GM19240 (cell line): ENCODE measurements around the gene DNAAF8.

Experiments
- DNase-seq: peaks from one replicate; pipeline ENCODE4 v3.0.0; 2011; ENCODE audit warnings: low spot score; ENCODE audit not compliant: insufficient read length

Gene DNAAF8

DNA sequence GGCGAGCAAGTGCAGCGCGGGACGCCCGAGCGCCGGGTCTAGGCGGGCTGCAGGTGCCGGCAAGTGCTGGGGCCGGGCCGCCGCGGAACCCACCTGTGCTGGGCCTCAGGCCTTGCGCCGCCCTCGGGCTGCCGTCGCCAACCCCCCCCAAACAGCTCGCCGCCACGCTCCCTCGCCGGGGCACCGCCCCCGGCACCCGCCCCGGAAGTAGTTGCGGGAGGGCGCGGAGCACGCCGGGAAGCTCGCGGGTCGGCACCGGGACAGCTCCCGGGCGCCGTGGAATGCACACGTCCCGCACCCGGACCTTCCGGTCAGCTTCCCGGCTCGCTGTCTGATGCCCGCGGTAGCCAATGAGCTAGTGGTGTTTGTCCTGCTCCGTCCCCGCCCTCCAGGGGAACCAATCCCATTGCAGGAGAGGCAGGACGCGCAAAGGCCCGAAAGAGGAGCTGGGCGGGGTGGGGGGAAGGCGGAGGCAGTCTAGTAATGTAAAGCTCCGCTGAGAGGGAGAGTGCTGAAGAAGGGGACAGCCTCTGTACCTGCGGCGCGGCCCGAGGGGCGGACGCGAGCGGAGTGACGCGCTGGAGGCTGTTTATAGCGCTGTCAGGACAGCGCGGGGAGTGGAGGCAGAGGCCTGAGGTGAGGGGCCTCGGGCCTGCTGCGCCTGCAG, at the start of gene DNAAF8, which contains the start of gene ANKS3:
DNAAF8 (plus strand) TSS at position 475 of the 667 bp plus-strand sequence. CDS start 1,978 bp downstream, outside the sequence.
ANKS3 (minus strand) TSS at position 209 of the 667 bp plus-strand sequence. CDS start 4,122 bp downstream, outside the sequence.
- peak; percentile 85 for DNase-seq

DNA sequence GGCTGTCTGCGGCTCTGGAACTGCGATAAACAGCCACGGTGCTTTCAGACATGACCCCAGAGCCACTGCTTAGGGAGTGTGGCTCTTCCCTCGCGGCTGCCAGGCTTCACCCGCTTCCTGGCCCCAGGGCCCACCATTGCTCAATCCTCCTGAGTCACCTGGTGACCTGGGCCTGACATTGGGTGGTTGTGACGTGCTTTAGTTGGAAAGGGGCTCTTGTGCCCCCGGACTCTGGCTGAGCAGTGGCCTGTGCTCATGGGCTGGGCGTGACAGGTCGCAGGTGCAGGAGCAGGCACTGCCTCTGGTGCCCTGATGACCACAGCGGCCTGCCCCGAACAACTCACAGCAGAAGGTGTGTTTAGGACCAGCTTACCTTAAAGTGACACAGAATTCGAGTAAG, 49.6 kb upstream of the DNAAF8 start:
- no peak for DNase-seq

DNA sequence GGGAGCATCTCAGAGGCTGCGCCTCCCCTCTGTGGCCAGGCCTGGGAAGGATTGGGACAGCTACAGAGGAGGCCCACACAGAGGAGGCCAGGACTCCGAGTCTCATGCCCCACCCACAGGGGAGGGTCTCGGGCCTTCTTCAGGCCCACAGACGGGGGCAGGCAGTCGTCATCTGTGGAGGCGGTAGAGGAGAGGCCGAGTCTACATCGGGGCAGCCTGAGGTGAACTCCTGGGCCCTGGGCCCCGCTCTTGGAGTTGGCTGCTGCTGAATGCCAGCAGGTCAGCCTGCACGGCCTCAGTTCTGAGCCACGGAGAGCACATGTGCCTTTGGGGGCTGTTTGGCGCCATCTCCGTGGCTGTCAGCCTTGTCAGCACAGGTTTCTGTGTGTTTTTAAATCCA, 49.0 kb upstream of the DNAAF8 start:
- DNase-seq: no peak

DNA sequence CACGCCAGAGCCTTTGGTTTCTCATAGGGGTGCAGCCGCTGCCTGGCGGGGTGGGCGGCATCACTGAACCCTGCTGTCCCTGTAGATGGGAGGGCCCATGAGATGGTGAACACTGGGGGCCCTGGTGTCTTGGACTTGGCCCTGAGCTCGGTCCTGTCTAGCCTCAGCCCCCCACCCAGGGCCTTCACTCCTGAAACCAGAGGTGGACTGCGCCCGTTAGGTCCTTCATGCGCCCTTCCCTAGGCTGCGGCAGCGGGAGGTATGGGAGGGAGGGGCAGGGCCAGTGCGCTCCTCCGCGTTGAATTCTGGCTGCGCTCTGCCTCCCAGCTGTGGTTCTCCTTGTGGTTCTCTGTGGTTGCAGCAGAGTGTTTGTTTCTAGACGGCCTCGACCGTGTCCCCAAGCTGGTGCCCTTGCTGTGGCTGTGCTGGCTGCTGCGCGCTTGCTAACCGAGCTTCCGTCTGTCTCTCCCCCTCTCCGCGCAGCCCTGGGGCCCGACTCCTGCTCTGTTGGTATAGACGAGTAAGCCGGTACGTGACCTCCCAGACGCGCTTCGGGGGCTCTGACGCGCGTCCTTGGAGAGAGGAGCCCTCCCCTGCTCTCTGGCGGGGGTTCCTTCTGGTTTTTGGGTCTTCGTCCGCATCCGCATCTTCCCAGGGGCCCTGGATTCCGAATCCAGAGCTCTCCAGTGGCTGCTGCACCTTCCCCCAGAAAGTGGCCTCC, 48.4 kb upstream of the DNAAF8 start:
- no peak for DNase-seq

- no peak for DNase-seq
These were observed 47.7 kb upstream of the DNAAF8 start for GRCh38 chr16:4686497-4687210.

GRCh38 chr16:4687416-4687815, 46.9 kb upstream of the DNAAF8 start:
- no peak for DNase-seq

GRCh38 chr16:4687946-4688673, 46.2 kb upstream of the DNAAF8 start:
- DNase-seq: no peak

DNA sequence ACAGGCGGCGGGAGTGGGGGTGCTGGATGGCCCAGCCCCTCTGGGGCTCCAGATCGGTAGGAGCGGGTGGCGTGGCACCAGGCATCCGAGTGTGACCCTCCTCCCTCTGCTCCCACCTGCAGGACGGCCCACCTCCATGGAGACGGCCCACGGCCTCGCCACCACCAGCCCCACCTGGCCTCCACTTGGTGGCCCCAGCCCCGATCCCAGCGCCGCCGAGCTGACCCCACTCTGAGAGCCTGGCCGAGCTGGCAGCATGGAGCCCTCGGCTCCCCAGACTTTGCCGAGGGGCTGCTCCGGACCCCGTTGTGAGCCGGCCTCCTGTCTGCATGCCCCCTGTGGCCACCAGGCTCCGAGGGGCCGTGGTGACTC, 45.7 kb upstream of the DNAAF8 start:
- DNase-seq: no peak

GRCh38 chr16:4689091-4689671, 45.2 kb upstream of the DNAAF8 start:
- no peak for DNase-seq

DNA sequence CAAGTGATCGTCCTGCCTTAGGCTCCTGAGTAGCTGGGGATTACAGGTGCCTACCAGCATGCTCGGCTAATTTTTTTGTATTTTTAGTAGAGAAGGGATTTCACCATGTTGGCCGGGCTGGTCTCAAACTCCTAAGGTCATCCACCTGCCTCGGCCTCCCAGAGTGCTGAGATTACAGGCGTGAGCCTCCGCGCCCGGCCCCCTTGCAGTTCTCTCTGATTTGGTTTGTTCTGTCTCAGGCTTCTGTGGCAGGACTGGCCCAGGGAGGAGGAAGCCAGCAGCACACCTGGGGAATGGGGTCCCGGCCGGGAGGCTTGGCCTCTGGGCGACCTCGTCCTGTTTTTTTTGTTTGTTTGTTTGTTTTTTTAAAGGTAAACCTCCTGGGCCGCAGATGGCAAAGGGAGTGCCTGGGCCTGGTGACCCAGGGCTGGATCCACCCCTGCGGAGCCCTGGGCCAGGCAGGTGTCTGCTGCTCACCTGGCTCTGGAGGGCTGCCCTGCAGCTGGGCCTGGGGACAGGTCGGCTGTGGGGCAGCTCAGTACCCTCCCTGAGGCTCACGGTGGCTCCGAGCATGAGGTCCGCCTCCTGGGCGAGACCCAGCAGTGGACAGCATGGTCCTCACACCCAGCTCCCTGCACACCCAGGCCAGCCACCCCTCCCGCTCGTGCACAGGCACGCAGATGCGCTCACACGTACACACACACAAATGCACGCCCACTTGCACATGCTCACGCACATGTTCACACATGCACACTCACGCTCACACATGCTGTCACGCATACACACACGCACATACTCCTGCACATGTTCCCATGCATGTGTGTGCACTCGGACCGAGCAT, 44.3 kb upstream of the DNAAF8 start:
- DNase-seq: no peak

GRCh38 chr16:4690946-4691665, 43.2 kb upstream of the DNAAF8 start:
- no peak for DNase-seq

DNA sequence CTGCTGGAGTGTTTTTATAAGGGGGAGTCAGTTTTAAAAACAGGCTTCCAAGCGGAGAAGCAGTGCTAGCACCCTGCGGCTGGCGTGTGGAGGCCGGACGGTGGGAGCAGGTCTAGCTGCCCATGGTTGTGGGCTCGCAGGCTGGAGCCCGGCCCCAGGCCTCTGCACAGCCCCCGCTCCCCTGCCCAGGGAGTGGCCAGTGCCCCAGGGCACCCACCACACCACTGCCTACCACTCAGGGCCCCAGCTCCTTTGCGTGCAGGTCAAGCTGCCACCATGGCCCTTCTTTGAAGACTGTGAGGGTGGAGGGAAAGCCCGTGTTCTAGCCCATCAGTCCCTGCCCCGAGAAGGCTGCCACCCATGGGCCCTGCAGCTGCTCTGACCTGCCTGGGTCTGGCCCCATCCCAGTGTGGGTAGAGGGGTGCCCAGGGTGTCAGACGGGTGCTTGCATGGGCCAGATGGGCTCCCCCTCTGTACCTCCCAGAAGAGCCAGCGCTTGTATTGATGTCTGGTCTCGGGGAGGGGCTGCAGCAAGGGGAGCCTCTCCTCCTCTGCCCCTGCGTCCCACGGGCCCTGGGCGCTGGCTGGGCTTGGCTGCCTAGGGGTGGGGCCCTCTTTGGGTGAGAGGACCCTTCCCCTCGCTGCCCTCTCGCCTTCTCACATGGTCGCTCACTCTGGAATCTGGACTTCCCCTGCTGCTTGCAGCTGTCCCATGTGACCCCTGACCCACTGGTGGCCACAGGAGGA, 42.5 kb upstream of the DNAAF8 start:
- no peak for DNase-seq

DNA sequence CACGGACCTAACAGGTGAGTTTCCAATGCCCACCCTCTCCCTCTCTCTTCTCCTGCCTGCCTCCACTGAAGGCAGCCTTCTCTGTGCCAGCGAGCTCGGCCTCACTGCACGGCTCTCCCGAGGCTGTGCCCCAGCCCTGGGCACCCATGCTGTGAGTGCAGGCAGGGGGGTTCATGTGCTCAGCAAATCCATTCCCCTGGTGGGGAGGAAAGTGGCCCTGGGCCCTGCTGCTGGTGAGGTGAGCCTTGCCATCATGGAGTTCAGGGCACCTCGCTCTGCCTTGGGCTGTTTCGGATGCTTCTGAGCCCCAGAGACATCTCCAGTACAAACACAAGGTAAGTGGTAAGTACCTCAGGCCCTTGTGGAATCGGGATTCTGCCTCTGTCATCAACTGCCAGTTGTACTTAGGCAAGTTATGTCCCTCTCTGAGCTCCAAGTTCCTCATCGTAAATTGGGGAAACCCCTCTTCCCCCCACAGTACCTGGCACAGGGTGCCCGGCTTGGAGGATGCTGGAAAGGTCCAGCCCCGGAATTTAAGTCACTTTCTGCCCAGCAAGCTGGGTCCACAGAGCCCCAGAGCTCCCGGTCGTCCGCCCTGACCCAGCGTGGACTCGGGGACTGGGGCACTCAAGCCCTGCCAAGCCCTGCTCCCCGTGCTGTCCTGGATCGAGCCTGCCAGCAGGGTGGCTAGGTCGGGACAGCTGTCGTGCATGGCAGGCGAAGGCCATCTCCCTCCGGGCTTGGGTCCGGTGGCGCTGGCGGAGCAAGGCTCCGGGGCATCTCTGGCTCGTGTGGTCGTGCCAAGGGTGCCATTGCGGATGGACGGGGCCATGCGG, 41.7 kb upstream of the DNAAF8 start:
- no peak for DNase-seq

DNA sequence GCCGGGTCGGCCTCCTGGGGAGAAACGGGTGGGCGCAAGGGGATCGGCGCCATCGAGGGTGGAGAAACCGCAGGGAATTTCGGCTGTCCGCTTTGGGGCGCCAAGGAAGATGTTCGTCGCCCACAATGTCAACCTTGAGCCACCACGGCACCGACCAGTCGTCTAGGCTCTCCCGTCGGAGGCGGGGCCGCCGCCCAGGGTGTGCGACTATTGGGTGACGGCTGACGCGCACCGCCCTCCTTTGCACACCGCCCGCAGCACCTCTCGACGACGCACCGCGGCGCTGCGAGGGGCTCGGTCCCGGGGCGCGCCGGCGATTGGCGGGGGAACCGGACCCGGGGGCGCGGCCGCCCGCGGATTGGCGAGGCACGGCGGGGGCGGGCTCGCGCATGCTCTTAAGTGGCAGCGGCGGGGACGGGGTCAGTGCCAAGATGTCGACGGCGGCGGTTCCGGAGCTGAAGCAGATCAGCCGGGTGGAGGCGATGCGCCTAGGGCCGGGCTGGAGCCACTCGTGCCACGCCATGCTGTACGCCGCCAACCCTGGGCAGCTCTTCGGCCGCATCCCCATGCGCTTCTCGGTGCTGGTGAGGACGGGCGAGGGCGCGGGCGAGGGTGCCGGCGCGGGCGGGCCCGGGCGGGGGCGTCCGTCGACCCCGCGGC, 40.9 kb upstream of the DNAAF8 start, which contains the start of gene NUDT16L1:
NUDT16L1 (plus strand) TSS at position 267 of the 660 bp plus-strand sequence; CDS start at position 432, 165 bp downstream.
- DNase-seq: peak; percentile 99

DNA sequence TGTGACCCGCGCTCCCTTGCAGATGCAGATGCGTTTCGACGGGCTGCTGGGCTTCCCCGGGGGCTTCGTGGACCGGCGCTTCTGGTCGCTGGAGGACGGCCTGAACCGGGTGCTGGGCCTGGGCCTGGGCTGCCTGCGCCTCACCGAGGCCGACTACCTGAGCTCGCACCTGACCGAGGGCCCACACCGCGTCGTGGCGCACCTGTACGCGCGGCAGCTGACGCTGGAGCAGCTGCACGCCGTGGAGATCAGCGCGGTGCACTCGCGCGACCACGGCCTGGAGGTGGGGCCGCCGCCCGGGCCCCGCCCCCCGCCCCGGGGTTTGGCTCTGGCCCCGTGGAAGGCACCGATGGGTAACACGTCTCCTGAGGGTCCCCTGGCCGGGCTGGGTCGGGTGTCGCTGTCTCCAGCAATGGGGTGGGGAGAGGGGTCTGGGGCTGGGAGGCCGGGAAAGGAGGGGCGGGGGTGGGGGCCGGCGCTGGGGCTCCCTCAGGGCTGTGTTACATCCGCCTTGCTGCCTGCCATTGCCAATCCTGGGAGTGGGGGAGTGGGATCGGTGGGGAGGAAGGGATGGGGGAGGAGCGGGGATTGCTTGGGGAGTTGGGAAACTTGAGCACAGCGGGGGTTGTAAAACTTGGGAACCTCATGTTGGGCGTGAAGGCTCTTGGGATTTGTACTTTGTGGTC, 40.2 kb upstream of the DNAAF8 start:
- DNase-seq: peak; percentile 57

DNA sequence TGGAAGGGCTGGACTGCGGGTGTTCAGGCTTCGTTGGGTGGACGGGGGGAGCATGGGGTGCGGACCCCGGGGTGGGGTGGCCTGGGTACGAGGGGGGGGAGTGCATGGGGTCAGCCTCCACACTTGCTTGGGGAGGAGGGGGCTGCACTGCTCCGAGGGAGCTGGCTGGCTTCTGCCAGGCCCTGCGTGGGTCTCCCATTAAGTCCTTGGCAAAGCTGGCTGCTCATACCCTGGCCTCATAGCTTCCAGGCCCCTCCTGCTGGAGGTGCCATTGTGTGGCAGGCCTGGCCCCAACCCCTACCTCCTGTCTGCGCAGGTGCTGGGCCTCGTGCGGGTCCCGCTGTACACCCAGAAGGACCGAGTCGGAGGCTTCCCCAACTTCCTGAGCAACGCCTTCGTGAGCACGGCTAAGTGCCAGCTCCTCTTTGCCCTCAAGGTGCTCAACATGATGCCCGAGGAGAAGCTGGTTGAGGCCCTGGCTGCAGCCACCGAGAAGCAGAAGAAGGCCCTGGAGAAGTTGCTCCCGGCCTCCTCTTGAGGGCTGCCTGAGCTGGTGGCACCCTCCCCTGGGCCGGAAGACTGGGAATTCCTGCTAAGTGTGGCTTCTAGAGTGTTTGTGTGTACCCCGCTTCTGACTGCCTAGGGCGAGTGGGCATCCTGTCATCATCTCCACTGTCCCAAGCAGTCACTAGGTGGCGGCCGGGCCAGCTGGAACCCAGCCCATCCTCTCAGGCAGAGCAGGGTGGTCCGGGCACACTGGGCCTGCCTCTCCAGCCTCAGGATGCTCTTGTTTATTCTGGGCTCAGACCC, 39.5 kb upstream of the DNAAF8 start:
- DNase-seq: no peak
